WTC11 (cell line): ENCODE measurements around the gene GATA3. TPM values are rescaled to one million over a fixed set of nuclear protein-coding genes. Genes with fewer than 3 reads are reported as not detected.

Source experiments
- ATAC-seq: fragments of 200-7000 bp; cut with Tn5 transposase; 2 replicates; pipeline ENCODE4 v1.10.0; 2021; ENCODE audit warnings: mild to moderate bottlenecking, moderate library complexity
- CTCF ChIA-PET: fragments of 300-600 bp; sonication (Branson Sonifier 250); formaldehyde crosslinking; loops from one replicate; lab custom pipeline; 2021; ENCODE audit warnings: antibody characterized with exemption; lab: Charles Lee
- POLR2A ChIA-PET: fragments of 350-600 bp; sonication (Branson Sonifier 250); formaldehyde crosslinking; loops from one replicate; lab custom pipeline; 2021; ENCODE audit warnings: antibody characterized with exemption; lab: Charles Lee
- DNase-seq: peaks from one replicate; pipeline ENCODE4 v3.0.0; 2021; ENCODE audit warnings: low spot score
- H3K27ac Mint-ChIP-seq: 2 replicates; pipeline ENCODE4 v1.8.0; 2021; ENCODE audit warnings: mixed read lengths
- H3K27me3 Mint-ChIP-seq: 2 replicates; pipeline ENCODE4 v1.8.0; 2021; ENCODE audit warnings: low read depth, mild to moderate bottlenecking, moderate library complexity, mixed read lengths
- H3K36me3 Mint-ChIP-seq: 2 replicates; pipeline ENCODE4 v1.8.0; 2021; ENCODE audit warnings: mixed read lengths
- H3K4me1 Mint-ChIP-seq: 2 replicates; pipeline ENCODE4 v1.8.0; 2022; ENCODE audit warnings: mixed read lengths
- H3K4me3 Mint-ChIP-seq: 2 replicates; pipeline ENCODE4 v1.8.0; 2021; ENCODE audit warnings: mild to moderate bottlenecking, moderate library complexity, mixed read lengths
- H3K9me3 Mint-ChIP-seq: 2 replicates; pipeline ENCODE4 v1.8.0; 2021; ENCODE audit warnings: mixed read lengths
- ATF1 ChIP-seq: sonication (generic); formaldehyde crosslinking; IDR thresholded peaks from 2 replicates; pipeline ENCODE4 v1.8.1; 2023; ENCODE audit warnings: mild to moderate bottlenecking, moderate library complexity, missing genetic modification reagents
- CBFB ChIP-seq: sonication (generic); formaldehyde crosslinking; IDR thresholded peaks from 2 replicates; pipeline ENCODE4 v1.8.1; 2022; ENCODE audit warnings: mild to moderate bottlenecking, low read depth, missing genetic modification reagents
- FOXP1 ChIP-seq: sonication (generic); formaldehyde crosslinking; IDR thresholded peaks from 2 replicates; pipeline ENCODE4 v1.8.0; 2022; ENCODE audit warnings: missing genetic modification reagents, mild to moderate bottlenecking, moderate library complexity, borderline replicate concordance
- GRHL2 ChIP-seq: fragments of 250-450 bp; sonication (Bioruptor Pico); IDR thresholded peaks from 2 replicates; pipeline ENCODE4 v1.8.0; 2022; ENCODE audit warnings: mild to moderate bottlenecking, moderate library complexity; ENCODE audit not compliant: insufficient replicate concordance, severe bottlenecking
- MYBL2 ChIP-seq: sonication (generic); formaldehyde crosslinking; IDR thresholded peaks from 2 replicates; pipeline ENCODE4 v1.8.1; 2023; ENCODE audit warnings: mild to moderate bottlenecking, moderate library complexity, missing genetic modification reagents
- NFE2L1 ChIP-seq: sonication (generic); formaldehyde crosslinking; IDR thresholded peaks from 2 replicates; pipeline ENCODE4 v1.8.1; 2023; ENCODE audit warnings: missing genetic modification reagents
- NR3C1 ChIP-seq: sonication (generic); formaldehyde crosslinking; conservative IDR thresholded peaks from 2 replicates; pipeline ENCODE4 v1.8.1; 2023; ENCODE audit warnings: low read depth, mild to moderate bottlenecking, missing genetic modification reagents
- SOX15 ChIP-seq: fragments of 250-450 bp; sonication (Bioruptor Pico); IDR thresholded peaks from 2 replicates; pipeline ENCODE4 v1.9.0; 2021; ENCODE audit warnings: mild to moderate bottlenecking
- ZNF396 ChIP-seq: fragments of 250-450 bp; sonication (Bioruptor Pico); IDR thresholded peaks from 2 replicates; pipeline ENCODE4 v1.8.0; 2021; ENCODE audit warnings: mild to moderate bottlenecking, moderate library complexity, borderline replicate concordance
- total RNA-seq: library from RNA; stranded (reverse); gene quantifications from 3 replicates; pipeline ENCODE4 v1.2.3, GENCODE V29; 2021
- TF ChIP-seq, protein P1 (sequence below): sonication (generic); formaldehyde crosslinking; IDR thresholded peaks from 2 replicates; pipeline ENCODE4 v1.8.0; 2022; ENCODE audit warnings: mild to moderate bottlenecking, missing genetic modification reagents
- TF ChIP-seq, protein P2 (sequence below): sonication (generic); formaldehyde crosslinking; IDR thresholded peaks from 2 replicates; pipeline ENCODE4 v1.8.1; 2023; ENCODE audit warnings: mild to moderate bottlenecking, missing genetic modification reagents, moderate library complexity
- TF ChIP-seq, protein P3 (sequence below): fragments of 250-450 bp; sonication (Bioruptor Pico); IDR thresholded peaks from 2 replicates; pipeline ENCODE4 v2.1.2; 2022; ENCODE audit warnings: mild to moderate bottlenecking, moderate library complexity
- TF ChIP-seq, protein P4 (sequence below): sonication (generic); formaldehyde crosslinking; conservative IDR thresholded peaks from 2 replicates; pipeline ENCODE4 v1.8.1; 2022; ENCODE audit warnings: mild to moderate bottlenecking, missing genetic modification reagents
- TF ChIP-seq, protein P5 (sequence below): sonication (generic); formaldehyde crosslinking; conservative IDR thresholded peaks from 2 replicates; pipeline ENCODE4 v1.8.1; 2023; ENCODE audit warnings: mild to moderate bottlenecking, low read depth, missing genetic modification reagents, moderate library complexity
- TF ChIP-seq, protein P6 (sequence below): fragments of 250-450 bp; sonication (Bioruptor Pico); IDR thresholded peaks from 2 replicates; pipeline ENCODE4 v1.9.0; 2021; ENCODE audit warnings: mild to moderate bottlenecking, borderline replicate concordance

The GATA3 gene
- total RNA-seq, 1 experiment from 2014 or later: 0.72 TPM

DNA sequence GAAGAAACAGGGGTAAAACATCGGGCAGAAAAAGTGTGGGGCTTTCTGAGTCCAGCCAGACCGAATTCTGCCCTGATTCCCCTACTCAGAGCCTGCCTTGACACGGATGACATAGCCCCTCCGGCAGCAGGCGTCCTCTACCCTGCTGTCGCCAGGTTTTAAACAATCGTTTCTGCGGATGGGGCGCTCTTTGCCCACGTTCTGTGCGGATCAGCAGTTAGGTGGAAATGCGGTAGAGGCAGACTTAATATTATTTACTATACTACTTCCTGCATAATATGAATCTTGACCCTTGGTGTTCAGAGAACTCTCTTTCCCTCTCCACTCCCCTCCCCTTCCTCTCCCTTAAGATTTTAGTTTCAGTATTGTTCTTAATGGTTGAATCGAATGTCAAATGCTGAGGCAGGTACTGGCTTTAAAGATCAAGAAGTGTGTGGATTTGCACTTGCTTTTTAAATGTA lies 2.4 kb downstream of the GATA3 start:
- CTCF ChIA-PET: no interaction called here
- H3K27me3 Mint-ChIP-seq: peaks cover 96% of the 10 kb centered on the region

More for the DNA sequence above, 2.4 kb downstream of the GATA3 start:
- Mint-ChIP-seq H3K27ac (no peak overlapping the region), H3K36me3 (no peaks in the 10 kb centered on the region), H3K9me3 (no peaks in the 10 kb centered on the region), H3K4me1 (peaks cover 76% of the 10 kb centered on the region), H3K4me3 (peak overlapping the region; percentile 72)
- no peak for DNase-seq
- ATAC-seq: no peak
- POLR2A ChIA-PET: no interaction called here
- TF ChIP-seq, protein P1, sequence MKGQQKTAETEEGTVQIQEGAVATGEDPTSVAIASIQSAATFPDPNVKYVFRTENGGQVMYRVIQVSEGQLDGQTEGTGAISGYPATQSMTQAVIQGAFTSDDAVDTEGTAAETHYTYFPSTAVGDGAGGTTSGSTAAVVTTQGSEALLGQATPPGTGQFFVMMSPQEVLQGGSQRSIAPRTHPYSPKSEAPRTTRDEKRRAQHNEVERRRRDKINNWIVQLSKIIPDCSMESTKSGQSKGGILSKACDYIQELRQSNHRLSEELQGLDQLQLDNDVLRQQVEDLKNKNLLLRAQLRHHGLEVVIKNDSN (CRISPR knock-in tag): no peak
- TF ChIP-seq GRHL2 (CRISPR knock-in tag) (no peak), MYBL2 (no peak), SOX15 (CRISPR knock-in tag) (no peak), CBFB (no peak), FOXP1 (no peak), ATF1 (CRISPR knock-in tag) (no peak), ZNF396 (CRISPR knock-in tag) (no peak), NFE2L1 (CRISPR knock-in tag) (no peak), NR3C1 (no peak)
- TF ChIP-seq, protein P2, sequence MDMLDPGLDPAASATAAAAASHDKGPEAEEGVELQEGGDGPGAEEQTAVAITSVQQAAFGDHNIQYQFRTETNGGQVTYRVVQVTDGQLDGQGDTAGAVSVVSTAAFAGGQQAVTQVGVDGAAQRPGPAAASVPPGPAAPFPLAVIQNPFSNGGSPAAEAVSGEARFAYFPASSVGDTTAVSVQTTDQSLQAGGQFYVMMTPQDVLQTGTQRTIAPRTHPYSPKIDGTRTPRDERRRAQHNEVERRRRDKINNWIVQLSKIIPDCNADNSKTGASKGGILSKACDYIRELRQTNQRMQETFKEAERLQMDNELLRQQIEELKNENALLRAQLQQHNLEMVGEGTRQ (CRISPR knock-in tag): no peak
- TF ChIP-seq, protein P3, sequence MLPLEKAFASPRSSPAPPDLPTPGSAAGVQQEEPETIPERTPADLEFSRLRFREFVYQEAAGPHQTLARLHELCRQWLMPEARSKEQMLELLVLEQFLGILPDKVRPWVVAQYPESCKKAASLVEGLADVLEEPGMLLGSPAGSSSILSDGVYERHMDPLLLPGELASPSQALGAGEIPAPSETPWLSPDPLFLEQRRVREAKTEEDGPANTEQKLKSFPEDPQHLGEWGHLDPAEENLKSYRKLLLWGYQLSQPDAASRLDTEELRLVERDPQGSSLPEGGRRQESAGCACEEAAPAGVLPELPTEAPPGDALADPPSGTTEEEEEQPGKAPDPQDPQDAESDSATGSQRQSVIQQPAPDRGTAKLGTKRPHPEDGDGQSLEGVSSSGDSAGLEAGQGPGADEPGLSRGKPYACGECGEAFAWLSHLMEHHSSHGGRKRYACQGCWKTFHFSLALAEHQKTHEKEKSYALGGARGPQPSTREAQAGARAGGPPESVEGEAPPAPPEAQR (CRISPR knock-in tag): no peak
- TF ChIP-seq, protein P4, sequence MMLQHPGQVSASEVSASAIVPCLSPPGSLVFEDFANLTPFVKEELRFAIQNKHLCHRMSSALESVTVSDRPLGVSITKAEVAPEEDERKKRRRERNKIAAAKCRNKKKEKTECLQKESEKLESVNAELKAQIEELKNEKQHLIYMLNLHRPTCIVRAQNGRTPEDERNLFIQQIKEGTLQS (CRISPR knock-in tag): no peak
- TF ChIP-seq, protein P5, sequence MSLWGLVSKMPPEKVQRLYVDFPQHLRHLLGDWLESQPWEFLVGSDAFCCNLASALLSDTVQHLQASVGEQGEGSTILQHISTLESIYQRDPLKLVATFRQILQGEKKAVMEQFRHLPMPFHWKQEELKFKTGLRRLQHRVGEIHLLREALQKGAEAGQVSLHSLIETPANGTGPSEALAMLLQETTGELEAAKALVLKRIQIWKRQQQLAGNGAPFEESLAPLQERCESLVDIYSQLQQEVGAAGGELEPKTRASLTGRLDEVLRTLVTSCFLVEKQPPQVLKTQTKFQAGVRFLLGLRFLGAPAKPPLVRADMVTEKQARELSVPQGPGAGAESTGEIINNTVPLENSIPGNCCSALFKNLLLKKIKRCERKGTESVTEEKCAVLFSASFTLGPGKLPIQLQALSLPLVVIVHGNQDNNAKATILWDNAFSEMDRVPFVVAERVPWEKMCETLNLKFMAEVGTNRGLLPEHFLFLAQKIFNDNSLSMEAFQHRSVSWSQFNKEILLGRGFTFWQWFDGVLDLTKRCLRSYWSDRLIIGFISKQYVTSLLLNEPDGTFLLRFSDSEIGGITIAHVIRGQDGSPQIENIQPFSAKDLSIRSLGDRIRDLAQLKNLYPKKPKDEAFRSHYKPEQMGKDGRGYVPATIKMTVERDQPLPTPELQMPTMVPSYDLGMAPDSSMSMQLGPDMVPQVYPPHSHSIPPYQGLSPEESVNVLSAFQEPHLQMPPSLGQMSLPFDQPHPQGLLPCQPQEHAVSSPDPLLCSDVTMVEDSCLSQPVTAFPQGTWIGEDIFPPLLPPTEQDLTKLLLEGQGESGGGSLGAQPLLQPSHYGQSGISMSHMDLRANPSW: no peak
- TF ChIP-seq, protein P6, sequence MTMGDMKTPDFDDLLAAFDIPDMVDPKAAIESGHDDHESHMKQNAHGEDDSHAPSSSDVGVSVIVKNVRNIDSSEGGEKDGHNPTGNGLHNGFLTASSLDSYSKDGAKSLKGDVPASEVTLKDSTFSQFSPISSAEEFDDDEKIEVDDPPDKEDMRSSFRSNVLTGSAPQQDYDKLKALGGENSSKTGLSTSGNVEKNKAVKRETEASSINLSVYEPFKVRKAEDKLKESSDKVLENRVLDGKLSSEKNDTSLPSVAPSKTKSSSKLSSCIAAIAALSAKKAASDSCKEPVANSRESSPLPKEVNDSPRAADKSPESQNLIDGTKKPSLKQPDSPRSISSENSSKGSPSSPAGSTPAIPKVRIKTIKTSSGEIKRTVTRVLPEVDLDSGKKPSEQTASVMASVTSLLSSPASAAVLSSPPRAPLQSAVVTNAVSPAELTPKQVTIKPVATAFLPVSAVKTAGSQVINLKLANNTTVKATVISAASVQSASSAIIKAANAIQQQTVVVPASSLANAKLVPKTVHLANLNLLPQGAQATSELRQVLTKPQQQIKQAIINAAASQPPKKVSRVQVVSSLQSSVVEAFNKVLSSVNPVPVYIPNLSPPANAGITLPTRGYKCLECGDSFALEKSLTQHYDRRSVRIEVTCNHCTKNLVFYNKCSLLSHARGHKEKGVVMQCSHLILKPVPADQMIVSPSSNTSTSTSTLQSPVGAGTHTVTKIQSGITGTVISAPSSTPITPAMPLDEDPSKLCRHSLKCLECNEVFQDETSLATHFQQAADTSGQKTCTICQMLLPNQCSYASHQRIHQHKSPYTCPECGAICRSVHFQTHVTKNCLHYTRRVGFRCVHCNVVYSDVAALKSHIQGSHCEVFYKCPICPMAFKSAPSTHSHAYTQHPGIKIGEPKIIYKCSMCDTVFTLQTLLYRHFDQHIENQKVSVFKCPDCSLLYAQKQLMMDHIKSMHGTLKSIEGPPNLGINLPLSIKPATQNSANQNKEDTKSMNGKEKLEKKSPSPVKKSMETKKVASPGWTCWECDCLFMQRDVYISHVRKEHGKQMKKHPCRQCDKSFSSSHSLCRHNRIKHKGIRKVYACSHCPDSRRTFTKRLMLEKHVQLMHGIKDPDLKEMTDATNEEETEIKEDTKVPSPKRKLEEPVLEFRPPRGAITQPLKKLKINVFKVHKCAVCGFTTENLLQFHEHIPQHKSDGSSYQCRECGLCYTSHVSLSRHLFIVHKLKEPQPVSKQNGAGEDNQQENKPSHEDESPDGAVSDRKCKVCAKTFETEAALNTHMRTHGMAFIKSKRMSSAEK: no peak
- TF ChIP-seq, all 79 proteins: peak for 0
